NCI-H1417 treated with DMSO at 0.1 percent for 48 hours (cell line): Measurements from ENCODE around the gene RAG2.

Experiments used
- DNase-seq: peaks from one replicate; lab custom pipeline; 2025; lab: John Stamatoyannopoulos, UW

The RAG2 gene

DNA sequence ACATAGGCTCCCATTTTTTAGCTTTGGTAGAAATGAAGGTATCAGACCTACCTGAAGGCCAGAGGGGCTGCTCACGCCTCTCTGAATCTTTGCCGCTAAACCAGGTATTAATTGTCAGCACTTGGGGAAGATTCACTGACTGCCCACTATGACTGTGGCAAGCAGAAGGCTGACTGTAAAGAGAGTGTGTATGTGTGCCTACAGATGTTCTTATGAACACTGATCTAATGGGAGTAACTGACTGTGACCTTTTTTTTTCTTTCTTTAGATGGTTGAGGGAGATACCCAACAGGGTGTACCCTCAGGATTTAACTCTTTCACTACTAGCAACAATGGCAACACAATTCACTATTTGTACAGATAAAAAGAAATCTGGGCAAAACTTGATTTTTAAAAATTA, at the start of gene RAG2:
RAG2 (minus strand) TSS at position 186 of the 400 bp plus-strand sequence. CDS start 4,068 bp downstream, outside the sequence.
- DNase-seq = no peak

DNA sequence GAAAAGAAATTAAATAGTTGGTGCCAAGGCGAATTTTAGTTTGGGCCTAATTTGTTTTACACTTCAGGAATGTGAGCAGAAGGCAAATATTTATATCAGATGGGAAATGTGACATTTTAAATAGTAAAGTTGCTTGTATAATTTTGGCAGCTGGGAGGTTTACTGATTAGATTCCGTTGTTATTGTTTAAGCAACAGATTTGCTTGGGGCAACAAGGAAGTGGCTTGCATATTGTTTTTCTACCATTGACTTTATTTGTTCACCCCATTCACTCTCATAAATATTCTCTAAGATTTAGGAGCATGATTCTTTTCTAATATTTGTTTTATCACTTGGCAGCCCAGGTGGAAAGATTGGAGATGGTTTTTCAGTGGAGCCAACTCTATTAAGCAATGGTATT, 40.5 kb upstream of the RAG2 start:
- DNase-seq = no peak

DNA sequence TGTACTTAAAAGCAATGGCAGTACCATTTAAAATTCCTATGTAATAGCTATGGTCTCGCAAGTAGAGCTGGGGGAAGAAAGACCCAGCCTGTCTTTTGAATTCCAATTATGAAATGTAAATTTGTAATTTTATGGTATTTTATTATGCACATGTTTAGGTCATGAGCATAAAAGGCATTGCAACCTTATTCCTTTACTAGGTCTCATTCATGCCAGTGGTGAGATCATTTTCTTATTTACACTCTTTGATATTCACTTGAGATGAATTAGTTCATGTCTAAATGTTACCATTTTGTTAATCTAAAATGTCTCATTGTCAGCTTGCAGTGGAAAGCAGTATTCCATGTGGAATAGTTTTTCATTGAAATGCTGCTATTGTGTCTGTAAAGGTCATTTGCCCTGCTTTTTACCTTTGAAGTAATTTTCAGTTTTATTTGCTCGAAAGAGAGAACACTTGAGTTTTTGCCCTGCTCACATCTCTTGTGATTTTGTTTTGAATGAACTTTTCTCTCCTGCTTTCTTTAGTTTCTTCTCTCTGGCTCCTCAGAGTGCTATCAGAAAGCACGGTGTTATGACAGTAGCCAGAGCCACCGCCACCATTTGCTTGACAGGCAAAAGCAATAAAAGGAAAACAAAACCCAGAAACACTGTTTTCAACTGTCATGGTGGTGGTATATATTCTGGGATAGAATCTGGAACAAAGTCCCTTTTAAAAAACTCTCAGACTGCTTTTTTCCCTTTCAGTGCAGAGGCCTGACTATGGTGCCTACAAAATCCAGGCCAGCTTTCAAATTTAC, 37.2 kb upstream of the RAG2 start:
- DNase-seq = no peak

DNA sequence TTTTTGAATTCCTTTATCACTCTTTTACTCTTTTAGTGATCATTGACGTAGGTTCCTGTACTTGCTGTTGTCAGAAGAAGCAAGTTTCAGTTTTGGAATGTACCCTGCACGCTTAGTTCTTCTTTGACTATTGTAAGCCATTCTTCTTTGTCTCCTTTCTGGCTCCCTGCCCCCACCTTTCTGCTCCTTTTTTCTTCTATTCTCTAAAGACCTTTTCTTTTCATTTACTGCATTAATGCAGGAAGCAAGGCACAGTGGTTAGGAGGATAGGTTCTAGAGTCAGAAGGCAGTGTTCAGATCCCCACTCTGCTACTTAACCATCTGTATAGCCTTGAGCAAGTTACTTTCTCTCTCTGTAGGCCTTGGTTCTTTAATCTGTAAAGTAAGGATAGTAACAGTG, 33.7 kb upstream of the RAG2 start:
- DNase-seq = no peak

DNA sequence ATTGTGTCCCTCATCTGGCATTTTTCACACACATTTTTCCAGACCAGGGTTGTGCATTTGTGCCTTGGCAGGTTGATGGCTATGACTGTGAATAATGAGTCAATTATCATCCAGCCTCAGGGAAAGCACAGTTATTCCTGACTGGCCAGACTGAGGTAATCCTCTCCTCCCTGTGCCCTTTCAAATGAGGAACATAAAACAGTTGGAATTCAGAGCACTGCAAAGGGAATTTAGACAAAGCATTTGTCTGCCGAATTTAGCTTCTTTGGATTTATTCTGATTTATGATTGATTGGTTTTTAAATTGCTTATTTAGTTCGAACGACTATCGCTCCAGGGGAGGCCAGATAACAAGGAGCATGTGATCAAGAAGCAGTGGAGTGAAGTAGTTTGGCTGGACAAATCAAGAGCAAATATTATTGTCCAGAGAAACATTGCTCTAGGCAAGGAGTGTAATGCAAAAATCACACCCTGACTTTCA, 30.8 kb upstream of the RAG2 start:
- DNase-seq = no peak

DNA sequence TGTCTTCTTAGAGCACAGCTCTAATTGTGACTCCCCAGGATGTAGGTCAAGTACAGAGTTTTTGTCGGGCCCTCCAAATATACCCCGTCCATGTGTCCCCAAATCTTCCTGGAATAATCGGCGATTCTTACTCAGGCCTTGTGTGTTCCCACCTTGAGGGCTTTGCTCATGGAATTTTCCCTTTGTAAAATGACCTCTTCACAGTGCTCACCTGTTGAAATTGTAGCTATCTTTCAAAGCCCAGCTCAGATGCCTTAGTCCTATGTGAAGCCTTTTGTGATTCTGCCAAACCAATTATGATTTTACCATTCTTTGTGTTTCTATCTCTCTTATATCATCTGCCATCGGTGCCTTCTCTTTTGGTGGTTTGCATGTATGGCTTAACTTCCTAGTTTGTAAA, 30.1 kb upstream of the RAG2 start:
- DNase-seq = no peak

DNA sequence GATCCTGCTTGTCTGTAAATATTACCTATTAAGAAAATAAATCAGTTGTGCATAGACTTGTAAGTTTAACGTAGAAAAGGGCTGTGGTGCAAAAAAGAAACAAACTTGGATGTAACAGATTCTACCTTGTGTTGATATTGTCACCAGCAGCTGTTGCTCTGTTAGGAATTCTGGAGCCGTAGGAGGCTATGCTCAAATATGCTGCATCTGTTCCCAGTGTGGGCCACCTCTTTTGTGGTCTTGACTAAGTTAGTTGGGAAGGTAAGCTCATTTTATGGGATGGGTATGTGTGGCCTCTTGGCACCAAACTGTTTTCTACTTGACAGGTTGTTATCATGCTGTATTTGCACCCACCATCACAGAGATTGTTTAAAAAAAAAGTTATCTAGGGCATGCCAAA, 29.4 kb upstream of the RAG2 start:
- no peak for DNase-seq

DNA sequence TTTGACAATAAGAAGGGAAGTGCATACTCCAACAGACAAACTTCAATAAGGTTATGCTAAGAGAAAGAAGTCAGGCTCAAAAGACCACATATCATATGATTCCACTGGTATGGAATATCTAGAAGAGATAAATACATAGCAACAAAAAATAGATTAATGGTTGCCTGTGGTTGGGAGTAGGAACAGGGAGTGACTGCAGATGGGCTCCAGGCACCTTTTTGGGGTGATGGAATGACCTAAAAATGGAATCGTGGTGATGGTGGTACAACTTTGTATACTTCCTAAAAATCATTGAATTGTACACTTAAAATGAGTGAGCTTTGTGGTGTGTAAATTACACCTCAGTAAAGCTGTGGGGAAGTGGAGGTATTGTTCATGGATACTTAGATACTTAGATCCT, 29.0 kb upstream of the RAG2 start:
- no peak for DNase-seq

DNA sequence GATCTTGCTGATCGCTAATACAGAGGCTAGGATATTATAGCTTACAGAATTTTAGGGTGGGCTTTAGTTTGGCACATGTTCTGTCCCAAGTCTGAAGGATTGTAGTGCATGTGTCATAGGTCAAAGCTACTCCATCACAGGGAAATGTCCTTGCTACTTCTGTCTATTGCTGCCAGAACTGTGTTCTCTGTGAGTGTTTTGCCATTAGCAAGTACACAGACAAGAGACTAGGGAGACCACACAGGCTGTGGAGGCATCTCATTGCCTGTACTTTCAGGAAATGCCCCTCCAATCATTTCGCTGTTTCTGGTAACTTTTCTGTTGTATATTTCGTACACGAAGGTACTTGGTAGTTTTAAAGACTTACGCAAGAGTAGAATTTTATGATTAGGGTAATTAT, 25.5 kb upstream of the RAG2 start:
- no peak for DNase-seq

DNA sequence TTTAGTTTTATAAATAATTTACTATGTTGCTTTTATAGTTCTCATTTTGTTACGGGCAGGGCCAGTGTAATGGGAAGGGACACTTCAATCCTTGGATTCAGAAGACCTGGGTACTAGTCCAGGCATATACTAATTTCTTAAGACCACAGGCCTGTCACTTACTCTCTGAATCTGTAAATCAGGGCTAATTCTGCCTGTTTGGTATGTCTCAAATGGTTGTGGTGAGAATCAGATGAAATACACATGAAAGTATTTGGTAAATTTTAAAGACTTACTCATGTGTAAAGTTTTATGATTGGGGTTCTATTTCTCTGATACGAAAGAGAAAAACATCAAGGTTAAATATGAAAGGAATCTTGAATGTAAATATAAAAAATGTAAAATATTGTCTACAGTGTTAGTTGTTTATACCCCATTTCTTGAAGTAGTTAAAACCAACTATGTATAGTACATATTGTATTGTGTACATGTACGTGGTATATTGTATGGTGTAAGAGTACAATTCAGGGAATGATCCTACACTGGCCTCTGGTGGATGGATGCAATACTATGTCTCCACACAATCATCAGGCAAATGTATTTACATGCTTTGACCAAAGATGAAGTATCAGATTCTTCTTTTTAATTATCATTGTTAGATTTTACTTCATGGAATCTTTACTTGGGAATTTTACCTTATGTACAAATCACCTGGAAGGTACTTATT, 24.5 kb upstream of the RAG2 start:
- no peak for DNase-seq

DNA sequence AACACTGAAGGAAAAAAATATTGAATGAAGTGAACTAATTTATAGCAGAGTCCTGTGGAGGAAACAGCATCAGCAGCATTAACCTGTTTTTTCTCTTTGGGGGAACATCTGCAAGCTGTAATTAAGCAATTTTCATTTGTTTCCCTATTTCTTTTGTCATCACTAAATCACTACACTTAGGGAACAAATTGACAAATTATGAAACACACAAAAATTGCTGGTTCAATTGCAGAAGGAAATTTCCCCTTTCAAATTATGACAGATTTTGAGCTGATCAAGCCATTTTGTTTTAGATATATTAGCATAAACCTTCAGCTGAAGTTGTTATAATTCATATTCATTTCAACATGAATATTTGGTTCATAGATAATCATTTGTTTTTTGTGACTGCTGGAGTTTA, 22.2 kb upstream of the RAG2 start:
- DNase-seq = no peak

DNA sequence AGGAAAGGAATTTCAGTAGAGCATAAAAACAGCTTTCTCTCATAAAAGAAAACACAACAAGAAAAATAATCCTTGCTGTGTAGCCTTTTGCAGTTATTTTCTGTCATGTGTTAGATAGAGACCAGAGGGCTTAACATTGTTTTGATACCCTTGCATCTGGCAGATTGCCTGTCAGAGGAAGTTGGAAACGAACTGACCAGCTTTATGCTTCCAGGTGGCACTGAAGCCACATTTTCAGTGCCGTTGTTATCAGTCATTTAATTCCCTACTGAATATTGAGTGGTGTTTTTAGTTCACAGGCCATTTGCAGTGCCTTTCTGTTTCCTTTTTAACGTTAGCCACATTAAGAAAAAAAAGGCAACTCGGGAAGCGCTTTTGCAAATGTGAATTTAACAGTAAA, 21.5 kb upstream of the RAG2 start:
- no peak for DNase-seq

DNA sequence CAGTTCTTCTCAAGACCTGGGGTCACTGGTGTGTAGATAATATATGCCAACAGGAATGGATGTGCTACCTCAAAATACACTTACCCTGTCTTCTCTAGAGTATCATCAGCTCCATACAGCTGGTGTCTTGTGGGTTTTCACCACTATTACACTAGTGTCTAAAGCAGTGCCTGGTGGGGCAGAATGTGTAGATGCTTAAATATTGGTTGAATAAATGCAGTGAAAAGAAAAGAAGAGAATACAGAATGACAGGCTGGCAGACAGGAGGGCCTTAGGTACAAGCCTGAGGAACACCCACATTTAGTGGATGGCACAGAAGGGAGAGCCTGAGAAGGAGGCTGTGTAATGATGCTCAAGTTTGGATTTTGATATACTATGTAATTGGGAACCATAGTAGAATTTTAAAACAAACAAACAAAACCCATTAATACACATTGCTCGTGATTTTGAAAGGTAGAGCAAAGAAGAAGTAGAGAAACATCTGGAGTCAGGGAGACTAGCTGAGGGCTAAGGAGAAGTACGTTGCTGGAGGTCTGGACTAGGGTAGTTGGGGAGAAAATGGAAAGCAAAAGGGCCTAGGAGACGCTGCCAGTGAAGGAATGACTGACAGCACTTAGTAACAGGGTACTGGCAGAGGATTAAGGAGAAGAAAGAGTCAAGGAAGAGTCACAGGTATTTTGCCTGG, 20.5 kb upstream of the RAG2 start:
- no peak for DNase-seq

DNA sequence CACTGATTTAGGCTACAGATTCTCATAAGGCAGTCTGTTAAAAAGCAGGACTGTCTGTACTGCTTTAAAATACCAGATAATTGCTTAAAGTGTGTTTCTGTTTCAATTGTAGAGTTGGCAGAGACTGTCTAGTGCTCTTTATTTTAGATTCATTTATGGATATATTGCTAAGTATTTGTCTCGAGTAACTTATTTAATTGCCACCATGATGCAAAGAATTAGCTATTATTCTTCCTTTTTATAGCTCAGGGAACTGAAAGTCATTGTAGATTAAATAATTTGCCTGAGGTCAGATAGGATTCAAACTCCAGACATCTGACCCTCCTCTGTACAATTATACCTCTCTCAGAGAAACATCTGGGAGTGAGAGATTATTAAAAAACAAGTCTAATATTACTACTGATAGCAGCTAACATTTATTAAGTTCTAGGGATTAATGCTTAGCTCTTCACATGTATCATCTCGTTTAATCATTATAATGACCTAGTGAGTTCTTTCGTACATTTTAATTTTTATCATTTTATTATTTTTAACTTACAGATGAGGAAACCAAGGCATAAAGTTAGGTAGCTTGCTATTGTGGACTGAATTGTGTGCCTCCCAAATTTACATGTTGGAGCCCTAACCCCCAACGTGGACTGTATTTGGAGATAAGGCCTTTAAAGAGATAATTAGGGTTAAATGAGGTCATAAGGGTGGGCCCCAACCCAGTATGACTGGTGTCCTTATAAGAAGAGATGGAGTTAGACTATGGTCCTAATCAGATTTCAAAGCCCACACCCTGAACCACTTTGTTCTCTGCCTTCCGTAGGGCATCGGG, 19.7 kb upstream of the RAG2 start:
- DNase-seq = no peak

DNA sequence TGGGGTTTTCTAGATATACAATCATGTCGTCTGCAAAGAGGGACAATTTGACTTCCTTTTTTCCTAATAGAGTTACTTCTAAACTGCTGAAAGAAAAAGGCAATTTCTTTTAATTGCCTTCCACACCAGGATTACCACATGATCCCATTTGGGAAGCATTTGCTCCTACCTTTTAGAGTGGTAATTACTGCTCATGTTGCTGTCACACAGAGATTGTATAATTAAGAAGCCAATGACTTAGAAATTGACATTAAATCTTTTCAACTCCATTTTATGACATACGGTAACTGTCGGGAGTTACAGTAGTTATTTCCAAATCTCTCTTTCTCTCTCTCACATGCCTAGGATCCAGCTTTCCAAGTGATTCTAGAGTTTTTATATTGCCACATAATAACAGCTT, 17.8 kb upstream of the RAG2 start:
- DNase-seq = no peak

DNA sequence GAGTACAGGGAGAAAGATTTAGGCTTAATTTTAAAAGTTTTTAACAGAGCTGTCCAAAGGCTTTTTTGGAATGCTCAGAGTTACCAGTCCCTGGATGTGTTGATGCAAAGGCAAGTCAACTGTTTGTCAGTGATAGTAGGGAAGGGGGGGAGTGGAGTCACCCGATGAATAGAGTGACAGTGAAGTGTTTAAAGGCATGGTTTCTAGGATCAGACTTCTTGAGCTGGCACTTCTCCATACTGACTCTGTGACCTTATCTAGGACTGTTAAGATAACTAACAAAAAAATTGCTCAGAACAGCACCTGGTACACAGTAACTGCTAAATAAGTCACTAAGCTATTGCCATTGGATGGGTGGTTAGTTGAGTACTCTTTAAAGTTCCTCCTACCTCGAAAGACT, 11.3 kb upstream of the RAG2 start:
- no peak for DNase-seq

DNA sequence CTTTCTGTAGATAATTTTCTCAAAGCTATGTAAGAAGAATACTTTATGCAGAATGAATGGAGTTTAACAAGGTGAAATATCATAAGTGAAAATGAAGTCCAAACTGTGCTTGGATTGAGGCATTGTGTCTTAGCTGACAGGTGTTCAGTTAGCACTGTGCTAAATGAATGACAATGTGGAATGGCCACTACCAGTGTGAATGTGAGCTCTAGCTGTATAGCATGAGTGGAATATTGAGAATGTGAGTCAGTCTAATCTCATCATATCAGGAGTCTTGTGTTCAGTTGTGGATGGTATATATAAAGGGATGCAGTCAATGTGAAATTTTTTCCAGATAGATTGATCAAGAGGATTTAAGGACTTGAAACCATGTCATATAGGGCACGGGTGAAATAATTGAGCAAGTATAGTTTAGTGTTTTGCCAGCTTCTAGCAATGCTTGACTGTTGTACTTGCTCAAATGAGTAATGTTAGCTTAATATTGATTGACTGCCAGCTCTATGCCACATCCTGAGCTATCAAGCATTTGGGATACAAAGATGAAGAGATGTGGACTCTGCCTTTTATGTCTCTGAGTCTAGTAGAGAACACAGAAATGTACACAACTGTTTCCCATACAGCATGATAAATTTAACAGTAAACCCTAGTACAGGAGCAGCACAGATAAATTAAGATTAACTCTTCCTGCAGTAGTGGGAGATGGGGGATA, 10.6 kb upstream of the RAG2 start:
- DNase-seq = no peak

DNA sequence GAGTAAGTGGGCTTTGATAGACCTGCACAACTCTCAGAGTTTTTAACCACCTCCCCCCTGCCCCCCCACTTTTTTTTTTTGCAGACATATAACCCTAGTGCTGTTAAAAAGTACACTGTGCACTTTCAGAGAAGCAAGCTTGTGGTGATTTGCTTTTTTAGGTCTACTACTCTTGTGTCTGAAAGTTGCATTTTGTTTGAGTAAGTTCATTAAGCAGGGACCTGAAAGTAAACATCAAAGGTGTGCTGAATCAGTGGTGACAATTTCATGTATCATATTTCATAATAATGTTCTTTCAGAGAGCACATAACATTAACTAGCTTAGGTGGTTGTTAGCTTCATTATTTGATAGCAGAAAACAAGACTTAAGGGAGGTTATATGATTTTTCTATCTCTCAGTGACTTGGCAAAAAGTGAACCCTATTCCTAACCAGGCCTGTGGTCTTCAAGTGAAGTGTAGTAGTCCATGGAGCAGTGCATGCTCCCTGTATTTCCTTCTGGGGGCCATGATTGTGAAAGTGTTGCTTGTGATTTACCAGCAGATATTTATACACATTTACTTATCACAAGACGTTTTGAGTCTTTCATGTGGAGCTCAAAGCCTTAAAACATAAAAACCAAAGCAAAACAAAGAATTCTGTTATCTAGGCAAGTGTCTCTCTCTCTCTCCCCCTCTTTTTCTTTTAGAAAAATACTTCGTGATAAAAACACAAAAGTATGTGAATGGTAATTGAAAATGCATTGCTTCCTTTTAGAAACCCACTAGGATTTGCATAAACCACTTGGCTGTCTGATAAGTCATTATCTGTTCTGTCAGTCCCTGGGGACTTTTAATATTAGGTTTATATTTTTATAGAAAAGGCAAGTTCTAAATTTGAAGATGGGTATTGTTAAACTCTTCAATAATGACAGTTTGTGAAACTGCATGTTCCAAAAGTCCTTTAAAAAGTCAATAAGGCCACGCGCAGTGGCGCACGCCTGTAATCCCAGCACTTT, 7.5 kb upstream of the RAG2 start:
- no peak for DNase-seq

DNA sequence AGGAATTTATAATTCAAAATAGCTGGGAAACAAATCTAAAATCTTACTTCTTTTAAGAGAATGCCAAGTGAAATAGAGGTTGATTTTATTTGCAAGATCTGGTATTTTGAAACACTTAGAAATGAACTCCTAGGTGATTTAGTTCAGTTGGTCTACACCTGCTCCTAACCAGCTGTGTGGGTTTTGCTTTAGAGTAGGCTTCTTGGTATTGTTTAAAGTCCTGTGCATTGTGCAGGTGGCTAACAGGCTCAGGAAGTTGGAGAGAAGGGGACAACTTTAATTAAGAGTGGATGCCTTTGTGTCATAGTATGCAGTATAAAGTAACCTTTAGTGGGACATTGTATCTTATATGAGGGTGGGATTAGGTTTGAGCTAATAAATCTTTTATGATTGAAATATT, 4.1 kb upstream of the RAG2 start:
- DNase-seq = no peak

DNA sequence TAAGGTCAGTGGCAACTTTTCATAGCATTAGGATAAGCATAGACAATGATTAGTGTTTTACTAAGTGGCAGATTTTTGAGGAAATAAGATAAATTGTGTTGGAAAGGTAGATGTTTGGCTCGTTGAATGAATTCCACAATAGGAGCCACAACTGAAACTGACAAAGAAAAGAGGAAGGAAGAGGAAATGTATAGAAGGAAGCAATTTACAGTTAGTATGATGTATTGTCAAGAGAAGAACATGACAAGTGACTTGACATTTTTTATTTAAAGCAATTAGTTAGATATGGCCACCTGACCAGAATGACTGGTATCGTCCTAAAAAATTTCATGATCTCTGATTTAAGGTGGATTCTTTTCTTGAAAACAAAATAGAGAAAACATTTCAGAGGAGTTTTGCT, 3.1 kb upstream of the RAG2 start:
- DNase-seq = no peak
